ENCODE data around the gene NOC3L. TPM values are rescaled to one million over a fixed set of nuclear protein-coding genes. Genes with fewer than 3 reads are reported as not detected.

NOC3L gene
- total and polyA plus RNA-seq, 5 donors = 3.3 to 12.8 (median 10.4) TPM

GRCh38 chr10:94328613-94329012 is 34.1 kb downstream of the NOC3L start:
- H3K4me1 ChIP-seq (ENCODE audit: control insufficient read depth, insufficient read depth, low read length) = no peaks in the 10 kb centered on the region

GRCh38 chr10:94327649-94328048 is 35.1 kb downstream of the NOC3L start:
- H3K27ac ChIP-seq (ENCODE audit: low read length) = no peak overlapping the region
- no peak overlapping the region for H3K4me3 ChIP-seq (ENCODE audit: low read length)
- intact Hi-C loops (cut with DNase I) = loop anchor here in 2 of 4 donors (10.0 kb wide), 1 partner anchor 413 kb away; no protein-coding TSS in a partner anchor
- DNase-seq (no peak), ATAC-seq (no peak)
- H3K27me3 ChIP-seq (ENCODE audit: control insufficient read depth, insufficient read depth) = no peaks in the 10 kb centered on the region
- no peaks in the 10 kb centered on the region for H3K4me1 ChIP-seq (ENCODE audit: control insufficient read depth, insufficient read depth, low read length)
- WGBS = 96% methylated on average over 1 of the region's 1 CpG
- H3K9me3 ChIP-seq (ENCODE audit: control insufficient read depth, low read length) = no peaks in the 10 kb centered on the region

More at GRCh38 chr10:94328613-94329012, 34.1 kb downstream of the NOC3L start:
- ATAC-seq (no peak), DNase-seq (no peak)
- H3K27ac ChIP-seq (ENCODE audit: low read length) = no peak overlapping the region
- 94% methylated on average over 3 of the region's 3 CpGs for WGBS
- intact Hi-C loops (cut with DNase I) = loop anchor here in 2 of 4 donors (10.0 kb wide), 1 partner anchor 414 kb away; no protein-coding TSS in a partner anchor
- no peaks in the 10 kb centered on the region for H3K9me3 ChIP-seq (ENCODE audit: control insufficient read depth, low read length)
- H3K27me3 ChIP-seq (ENCODE audit: control insufficient read depth, insufficient read depth) = no peaks in the 10 kb centered on the region
- H3K4me3 ChIP-seq (ENCODE audit: low read length) = no peak overlapping the region

- H3K27me3 ChIP-seq (ENCODE audit: control insufficient read depth, insufficient read depth) = no peaks in the 10 kb centered on the region
- WGBS = 93% methylated on average over 7 of the region's 7 CpGs
- H3K9me3 ChIP-seq (ENCODE audit: control insufficient read depth, low read length) = no peaks in the 10 kb centered on the region
- no peak overlapping the region for H3K4me3 ChIP-seq (ENCODE audit: low read length)
- no peak overlapping the region for H3K27ac ChIP-seq (ENCODE audit: low read length)
- ATAC-seq (no peak), DNase-seq (no peak)
- H3K4me1 ChIP-seq (ENCODE audit: control insufficient read depth, insufficient read depth, low read length) = no peaks in the 10 kb centered on the region
- intact Hi-C loops (cut with DNase I) = loop anchor here in 2 of 4 donors (10.0 kb wide), 1 partner anchor 410 kb away; no protein-coding TSS in a partner anchor
These were observed 38.0 kb downstream of the NOC3L start for GRCh38 chr10:94324609-94325233.

- Histone ChIP-seq H3K9me3 (ENCODE audit: control insufficient read depth, low read length) (no peaks in the 10 kb centered on the region), H3K27me3 (ENCODE audit: control insufficient read depth, insufficient read depth) (no peaks in the 10 kb centered on the region), H3K27ac (ENCODE audit: low read length) (no peak overlapping the region), H3K4me1 (ENCODE audit: control insufficient read depth, insufficient read depth, low read length) (no peaks in the 10 kb centered on the region), H3K4me3 (ENCODE audit: low read length) (no peak overlapping the region)
- WGBS = 13% methylated on average over 2 of the region's 2 CpGs
- DNase-seq (peak; percentile 57 to 79 (median 70)), ATAC-seq (peak in 1 of 2 donors; percentile 52)
- intact Hi-C loops (cut with DNase I) = loop anchor here in 2 of 4 donors (10.0 kb wide), 1 partner anchor 406 kb away; no protein-coding TSS in a partner anchor
These were observed 42.3 kb downstream of the NOC3L start for GRCh38 chr10:94320285-94320914.

- no peaks in the 10 kb centered on the region for H3K27me3 ChIP-seq (ENCODE audit: control insufficient read depth, insufficient read depth)
- H3K4me1 ChIP-seq (ENCODE audit: control insufficient read depth, insufficient read depth, low read length) = no peaks in the 10 kb centered on the region
- no peak overlapping the region for H3K27ac ChIP-seq (ENCODE audit: low read length)
- ATAC-seq (no peak), DNase-seq (no peak)
- H3K9me3 ChIP-seq (ENCODE audit: control insufficient read depth, low read length) = no peaks in the 10 kb centered on the region
- 30% methylated on average over 1 of the region's 1 CpG for WGBS
- intact Hi-C loops (cut with DNase I) = loop anchor here in 3 of 4 donors (5.0 to 10.0 kb wide), 3 partner anchors 239 to 492 kb away; no protein-coding TSS in a partner anchor
- H3K4me3 ChIP-seq (ENCODE audit: low read length) = no peak overlapping the region
These were observed 46.2 kb downstream of the NOC3L start for GRCh38 chr10:94316560-94316959.

- peak in 1 of 2 donors; percentile 28 for ATAC-seq
- no peaks in the 10 kb centered on the region for H3K4me1 ChIP-seq (ENCODE audit: control insufficient read depth, insufficient read depth, low read length)
- intact Hi-C loops (cut with DNase I) = loop anchor here in 3 of 4 donors (5.0 to 10.0 kb wide), 3 partner anchors 239 to 491 kb away; no protein-coding TSS in a partner anchor
- WGBS = 49% methylated on average over 3 of the region's 3 CpGs
- H3K9me3 ChIP-seq (ENCODE audit: control insufficient read depth, low read length) = no peaks in the 10 kb centered on the region
- no peaks in the 10 kb centered on the region for H3K27me3 ChIP-seq (ENCODE audit: control insufficient read depth, insufficient read depth)
- H3K27ac ChIP-seq (ENCODE audit: low read length) = no peak overlapping the region
- no peak for DNase-seq
- no peak overlapping the region for H3K4me3 ChIP-seq (ENCODE audit: low read length)
These were observed 46.7 kb downstream of the NOC3L start for GRCh38 chr10:94315975-94316464.

- Histone ChIP-seq H3K4me1 (ENCODE audit: control insufficient read depth, insufficient read depth, low read length) (no peaks in the 10 kb centered on the region), H3K4me3 (ENCODE audit: low read length) (no peak overlapping the region), H3K27ac (ENCODE audit: low read length) (no peak overlapping the region), H3K9me3 (ENCODE audit: control insufficient read depth, low read length) (no peaks in the 10 kb centered on the region), H3K27me3 (ENCODE audit: control insufficient read depth, insufficient read depth) (no peaks in the 10 kb centered on the region)
- DNase-seq = no peak
- 57% methylated on average over 3 of the region's 3 CpGs for WGBS
- intact Hi-C loops (cut with DNase I) = loop anchor here in 3 of 4 donors (5.0 to 10.0 kb wide), 3 partner anchors 238 to 490 kb away; no protein-coding TSS in a partner anchor
- ATAC-seq = peak in 1 of 2 donors; percentile 43
These were observed 47.7 kb downstream of the NOC3L start for GRCh38 chr10:94315024-94315451.

- Histone ChIP-seq H3K4me3 (ENCODE audit: low read length) (no peak overlapping the region), H3K27me3 (ENCODE audit: control insufficient read depth, insufficient read depth) (no peaks in the 10 kb centered on the region), H3K27ac (ENCODE audit: low read length) (no peak overlapping the region), H3K9me3 (ENCODE audit: control insufficient read depth, low read length) (no peaks in the 10 kb centered on the region), H3K4me1 (ENCODE audit: control insufficient read depth, insufficient read depth, low read length) (no peaks in the 10 kb centered on the region)
- 79% methylated on average over 6 of the region's 6 CpGs for WGBS
- ATAC-seq (peak in 1 of 2 donors; percentile 43), DNase-seq (peak in 1 of 3 donors; percentile 24)
- intact Hi-C loops (cut with DNase I) = loop anchor here in 2 of 4 donors (10.0 kb wide), 2 partner anchors 396 to 486 kb away; no protein-coding TSS in a partner anchor
These were observed 52.4 kb downstream of the NOC3L start for GRCh38 chr10:94310369-94310768.

- H3K27ac ChIP-seq (ENCODE audit: low read length) = no peak overlapping the region
- no peaks in the 10 kb centered on the region for H3K27me3 ChIP-seq (ENCODE audit: control insufficient read depth, insufficient read depth)
- intact Hi-C loops (cut with DNase I) = no loop called here
- 70% methylated on average over 3 of the region's 3 CpGs for WGBS
- DNase-seq (no peak), ATAC-seq (no peak)
- H3K4me3 ChIP-seq (ENCODE audit: low read length) = no peak overlapping the region
- no peaks in the 10 kb centered on the region for H3K4me1 ChIP-seq (ENCODE audit: control insufficient read depth, insufficient read depth, low read length)
- H3K9me3 ChIP-seq (ENCODE audit: control insufficient read depth, low read length) = no peaks in the 10 kb centered on the region
These were observed 53.9 kb downstream of the NOC3L start for GRCh38 chr10:94308866-94309265.

GRCh38 chr10:94307046-94307615 is 55.6 kb downstream of the NOC3L start:
- H3K27ac ChIP-seq (ENCODE audit: low read length) = no peak overlapping the region
- no peak overlapping the region for H3K4me3 ChIP-seq (ENCODE audit: low read length)
- H3K4me1 ChIP-seq (ENCODE audit: control insufficient read depth, insufficient read depth, low read length) = no peaks in the 10 kb centered on the region
- DNase-seq = no peak
- no peak for ATAC-seq
- H3K27me3 ChIP-seq (ENCODE audit: control insufficient read depth, insufficient read depth) = no peaks in the 10 kb centered on the region
- intact Hi-C loops (cut with DNase I) = no loop called here
- 59% methylated on average over 5 of the region's 5 CpGs for WGBS
- H3K9me3 ChIP-seq (ENCODE audit: control insufficient read depth, low read length) = no peaks in the 10 kb centered on the region

- no peak for ATAC-seq
- intact Hi-C loops (cut with DNase I) = no loop called here
- no peaks in the 10 kb centered on the region for H3K27me3 ChIP-seq (ENCODE audit: control insufficient read depth, insufficient read depth)
- 89% methylated on average over 1 of the region's 1 CpG for WGBS
- H3K4me3 ChIP-seq (ENCODE audit: low read length) = no peak overlapping the region
- no peak for DNase-seq
- no peak overlapping the region for H3K27ac ChIP-seq (ENCODE audit: low read length)
- H3K4me1 ChIP-seq (ENCODE audit: control insufficient read depth, insufficient read depth, low read length) = no peaks in the 10 kb centered on the region
- H3K9me3 ChIP-seq (ENCODE audit: control insufficient read depth, low read length) = no peaks in the 10 kb centered on the region
These were observed 58.8 kb downstream of the NOC3L start for GRCh38 chr10:94303929-94304328.

Measured in right cardiac atrium (tissue), 5 donors.